HG03175 (cell line): Measurements from ENCODE around the gene LMOD3.

Source experiments
- ATAC-seq: cut with Tn5 transposase; IDR thresholded peaks from one replicate; pipeline ENCODE4 v1.9.1; 2021; ENCODE audit warnings: mild to moderate bottlenecking, moderate library complexity; ENCODE audit not compliant: unreplicated experiment

Gene LMOD3

GRCh38 chr3:69065318-69065964 lies 57.0 kb downstream of the LMOD3 start:
- no peak for ATAC-seq

GRCh38 chr3:69063636-69064035 lies 58.8 kb downstream of the LMOD3 start:
- ATAC-seq = no peak

GRCh38 chr3:69059688-69060087 lies 62.7 kb downstream of the LMOD3 start:
- ATAC-seq = no peak

GRCh38 chr3:69058947-69059224 lies 63.5 kb downstream of the LMOD3 start:
- no peak for ATAC-seq

GRCh38 chr3:69058180-69058946 lies 64.0 kb downstream of the LMOD3 start:
- ATAC-seq = peak; percentile 99
